ENCODE measurements around the gene OSTF1. TPM values are rescaled to one million over a fixed set of nuclear protein-coding genes. Genes with fewer than 3 reads are reported as not detected.

OSTF1 gene
- total RNA-seq, 2 donors from 2014 or later = 57.4 to 85.7 TPM

DNA sequence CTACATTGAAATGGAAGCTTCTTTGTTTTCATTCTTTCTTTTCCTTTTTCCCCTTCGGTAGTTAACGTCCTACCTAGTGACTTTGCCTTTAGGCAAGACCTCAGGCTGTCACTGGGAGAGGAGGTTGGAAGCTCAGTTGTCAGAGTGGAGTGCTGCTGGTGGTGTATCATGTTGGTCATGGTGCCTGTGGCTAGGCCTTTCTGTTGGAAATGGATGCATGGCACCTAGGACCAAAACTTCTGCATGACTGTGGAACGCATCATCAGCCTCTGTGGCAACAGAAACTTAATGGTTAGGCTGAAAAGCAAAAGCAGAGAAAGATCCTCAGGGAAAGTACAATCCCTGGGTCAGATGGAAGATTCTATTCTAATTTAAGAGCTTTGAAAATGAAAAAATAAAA is 57.9 kb downstream of the OSTF1 start:
- no peaks in the 10 kb centered on the region for H3K9me3 ChIP-seq
- no peaks in the 10 kb centered on the region for H3K27me3 ChIP-seq
- H3K27ac ChIP-seq = no peak overlapping the region
- DNase-seq = no peak
- no peak overlapping the region for H3K9ac ChIP-seq (ENCODE audit: low read depth in 2 of 2, low read length in 2 of 2)
- TF ChIP-seq, protein P1, sequence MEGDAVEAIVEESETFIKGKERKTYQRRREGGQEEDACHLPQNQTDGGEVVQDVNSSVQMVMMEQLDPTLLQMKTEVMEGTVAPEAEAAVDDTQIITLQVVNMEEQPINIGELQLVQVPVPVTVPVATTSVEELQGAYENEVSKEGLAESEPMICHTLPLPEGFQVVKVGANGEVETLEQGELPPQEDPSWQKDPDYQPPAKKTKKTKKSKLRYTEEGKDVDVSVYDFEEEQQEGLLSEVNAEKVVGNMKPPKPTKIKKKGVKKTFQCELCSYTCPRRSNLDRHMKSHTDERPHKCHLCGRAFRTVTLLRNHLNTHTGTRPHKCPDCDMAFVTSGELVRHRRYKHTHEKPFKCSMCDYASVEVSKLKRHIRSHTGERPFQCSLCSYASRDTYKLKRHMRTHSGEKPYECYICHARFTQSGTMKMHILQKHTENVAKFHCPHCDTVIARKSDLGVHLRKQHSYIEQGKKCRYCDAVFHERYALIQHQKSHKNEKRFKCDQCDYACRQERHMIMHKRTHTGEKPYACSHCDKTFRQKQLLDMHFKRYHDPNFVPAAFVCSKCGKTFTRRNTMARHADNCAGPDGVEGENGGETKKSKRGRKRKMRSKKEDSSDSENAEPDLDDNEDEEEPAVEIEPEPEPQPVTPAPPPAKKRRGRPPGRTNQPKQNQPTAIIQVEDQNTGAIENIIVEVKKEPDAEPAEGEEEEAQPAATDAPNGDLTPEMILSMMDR (IDR thresholded peaks at IDR 0.05) = no peak
- H3K4me3 ChIP-seq = no peak overlapping the region
- intact Hi-C loops (cut with DNase I) = no loop called here
- peaks cover 4% of the 10 kb centered on the region for H3K36me3 ChIP-seq
- H3K4me1 ChIP-seq = no peaks in the 10 kb centered on the region

DNA sequence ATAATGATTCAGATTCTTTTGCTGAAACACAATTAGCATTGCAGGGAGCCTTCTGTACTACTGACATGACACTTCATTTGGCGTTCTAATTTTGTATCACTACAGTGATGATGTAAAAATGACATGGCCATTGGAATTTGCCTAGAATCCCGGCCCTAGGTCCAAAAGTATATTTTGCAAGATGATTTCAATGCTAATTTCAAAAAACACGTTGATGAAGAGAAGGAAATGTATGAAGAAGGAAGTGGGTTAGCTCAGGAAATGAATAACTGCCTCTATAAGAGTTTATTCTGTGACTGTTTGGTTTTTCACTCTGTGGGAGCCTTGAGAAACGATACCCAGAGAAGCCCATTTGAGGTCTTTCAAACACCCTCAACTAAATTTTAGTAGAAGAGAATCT is 59.3 kb downstream of the OSTF1 start:
- DNase-seq = no peak
- Histone ChIP-seq H3K27me3 (no peaks in the 10 kb centered on the region), H3K4me3 (no peak overlapping the region), H3K9me3 (no peaks in the 10 kb centered on the region), H3K4me1 (no peaks in the 10 kb centered on the region), H3K36me3 (peaks cover 4% of the 10 kb centered on the region), H3K27ac (peak overlapping the region; percentile 26), H3K9ac (ENCODE audit: low read depth in 2 of 2, low read length in 2 of 2) (no peak overlapping the region)
- intact Hi-C loops (cut with DNase I) = no loop called here
- TF ChIP-seq, protein P1 (IDR thresholded peaks at IDR 0.05) = no peak

DNA sequence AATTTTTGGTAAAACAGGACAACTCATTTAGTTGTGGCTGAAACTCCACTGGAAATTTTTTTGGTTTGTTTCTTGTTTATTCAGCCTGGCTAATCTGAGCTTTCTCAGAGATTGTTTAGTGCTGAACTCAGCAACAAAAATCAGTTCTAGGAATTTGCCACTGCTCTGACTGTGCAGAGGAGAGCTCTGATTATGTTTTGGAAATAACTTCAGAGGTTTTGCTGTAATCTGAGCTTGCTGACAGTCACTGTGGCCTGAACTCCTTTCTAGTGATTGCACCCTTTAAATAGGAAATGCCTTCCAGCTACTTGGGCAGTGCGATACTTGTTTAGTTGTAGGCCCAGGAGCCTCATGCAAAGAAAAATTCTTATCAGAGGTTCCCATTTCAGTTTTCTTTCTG is 60.2 kb downstream of the OSTF1 start:
- Histone ChIP-seq H3K9me3 (no peaks in the 10 kb centered on the region), H3K4me1 (no peaks in the 10 kb centered on the region), H3K27me3 (no peaks in the 10 kb centered on the region), H3K9ac (ENCODE audit: low read depth in 2 of 2, low read length in 2 of 2) (no peak overlapping the region), H3K27ac (peak overlapping the region; percentile 26), H3K36me3 (peaks cover 4% of the 10 kb centered on the region), H3K4me3 (no peak overlapping the region)
- DNase-seq = no peak
- TF ChIP-seq, protein P1 (IDR thresholded peaks at IDR 0.05) = no peak
- intact Hi-C loops (cut with DNase I) = no loop called here

DNA sequence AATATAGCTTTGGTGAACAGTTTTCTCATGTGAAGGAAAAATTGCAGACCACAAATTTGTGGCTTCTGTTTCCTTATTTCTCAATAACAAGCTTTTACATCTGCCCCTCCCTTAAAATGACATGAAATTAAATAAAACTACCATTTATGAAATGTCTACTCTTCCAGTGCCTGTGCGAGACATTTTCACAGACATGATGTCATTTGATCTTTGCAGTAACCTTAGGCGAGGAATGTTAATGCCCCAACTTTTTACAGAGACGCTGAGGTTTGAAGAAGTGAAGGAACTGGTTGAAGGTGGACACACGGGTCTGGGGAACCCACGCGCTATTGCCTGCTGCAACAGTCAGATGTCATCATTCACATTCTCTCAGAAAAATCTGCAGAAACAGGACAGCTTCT is 61.5 kb downstream of the OSTF1 start:
- no peak overlapping the region for H3K27ac ChIP-seq
- intact Hi-C loops (cut with DNase I) = no loop called here
- peaks cover 4% of the 10 kb centered on the region for H3K36me3 ChIP-seq

DNA sequence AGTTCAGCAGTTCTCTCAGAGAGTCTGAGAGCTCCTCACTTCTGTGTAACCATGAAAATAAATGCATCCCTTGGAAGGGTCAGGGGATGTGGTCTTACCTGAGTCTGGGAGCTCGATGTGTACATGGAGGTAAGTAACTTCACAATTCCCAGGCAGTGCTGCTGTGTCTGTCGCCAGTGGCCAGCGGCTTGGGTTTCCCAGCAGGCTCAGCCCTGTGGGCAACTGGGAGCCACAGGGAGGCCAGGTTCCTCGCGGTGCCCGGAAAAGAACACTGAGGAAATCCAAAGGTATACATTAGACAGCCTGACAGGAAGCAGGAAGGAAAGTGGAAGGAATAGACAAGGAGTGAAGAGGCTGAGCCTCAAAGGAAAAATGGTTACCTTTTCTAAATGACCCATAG is 62.2 kb downstream of the OSTF1 start:
- H3K27me3 ChIP-seq = no peaks in the 10 kb centered on the region
- H3K36me3 ChIP-seq = peaks cover 4% of the 10 kb centered on the region
- DNase-seq = no peak
- TF ChIP-seq, protein P1 (IDR thresholded peaks at IDR 0.05) = no peak
- no peak overlapping the region for H3K9ac ChIP-seq (ENCODE audit: low read depth in 2 of 2, low read length in 2 of 2)
- no peak overlapping the region for H3K27ac ChIP-seq
- H3K4me1 ChIP-seq = no peaks in the 10 kb centered on the region
- intact Hi-C loops (cut with DNase I) = no loop called here
- no peaks in the 10 kb centered on the region for H3K9me3 ChIP-seq
- no peak overlapping the region for H3K4me3 ChIP-seq

More for the DNA sequence above, 61.5 kb downstream of the OSTF1 start:
- H3K4me3 ChIP-seq = no peak overlapping the region
- TF ChIP-seq, protein P1 (IDR thresholded peaks at IDR 0.05) = no peak
- DNase-seq = no peak
- no peak overlapping the region for H3K9ac ChIP-seq (ENCODE audit: low read depth in 2 of 2, low read length in 2 of 2)
- no peaks in the 10 kb centered on the region for H3K9me3 ChIP-seq
- no peaks in the 10 kb centered on the region for H3K27me3 ChIP-seq
- no peaks in the 10 kb centered on the region for H3K4me1 ChIP-seq

DNA sequence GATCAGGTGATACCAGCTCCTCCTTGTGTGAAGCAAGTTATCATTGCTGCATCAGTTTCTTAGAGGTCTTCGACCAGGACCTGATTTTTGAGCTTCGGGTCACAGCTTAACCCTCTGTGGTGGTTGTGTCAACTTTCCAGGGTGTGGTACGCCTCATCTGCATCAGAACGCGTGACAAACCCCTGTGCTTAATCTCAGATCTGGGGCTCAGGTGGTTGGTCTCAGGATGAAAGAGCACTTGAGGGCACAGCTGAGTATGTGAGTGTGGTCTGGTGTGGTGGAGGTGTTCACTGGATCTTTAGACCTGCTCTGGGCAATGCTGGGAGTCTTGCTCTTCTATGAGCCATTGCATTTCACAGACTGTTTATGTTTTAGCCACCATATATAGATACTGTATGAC is 64.1 kb downstream of the OSTF1 start:
- Histone ChIP-seq H3K36me3 (peaks cover 4% of the 10 kb centered on the region), H3K9me3 (no peaks in the 10 kb centered on the region)
- intact Hi-C loops (cut with DNase I) = no loop called here

More for the DNA sequence above, 64.1 kb downstream of the OSTF1 start:
- no peak overlapping the region for H3K9ac ChIP-seq (ENCODE audit: low read depth in 2 of 2, low read length in 2 of 2)
- TF ChIP-seq, protein P1 (IDR thresholded peaks at IDR 0.05) = no peak
- DNase-seq = no peak
- no peaks in the 10 kb centered on the region for H3K4me1 ChIP-seq
- H3K27me3 ChIP-seq = no peaks in the 10 kb centered on the region
- H3K4me3 ChIP-seq = no peak overlapping the region
- H3K27ac ChIP-seq = no peak overlapping the region

Measured in colonic mucosa (tissue), 4 donors.